Colonic mucosa (tissue), 4 donors: Measurements from ENCODE around the gene ADGRG1. TPM values are rescaled to one million over a fixed set of nuclear protein-coding genes. Genes with fewer than 3 reads are reported as not detected.

Source experiments
- DNase-seq: peaks from one replicate; pipeline ENCODE4 v3.0.0-alpha.2; 2020
- H3K27ac ChIP-seq: fragments of 200-600 bp; one replicate; pipeline ENCODE4 v1.8.0; 2021
- H3K27me3 ChIP-seq: fragments of 200-600 bp; one replicate; pipeline ENCODE4 v1.8.0; 2021
- H3K36me3 ChIP-seq: fragments of 200-600 bp; one replicate; pipeline ENCODE4 v1.8.0; 2021
- H3K4me1 ChIP-seq: fragments of 200-600 bp; one replicate; pipeline ENCODE4 v1.8.0; 2021; ENCODE audit warnings: mild to moderate bottlenecking
- H3K4me3 ChIP-seq: fragments of 200-600 bp; one replicate; pipeline ENCODE4 v1.8.0; 2021
- H3K9ac ChIP-seq, 2 donors: one replicate each; pipeline ENCODE4 v1.7.0; 2013; ENCODE audit warnings: control low read depth in 2 of 2, low read depth in 2 of 2, low read length in 2 of 2
- H3K9me3 ChIP-seq: fragments of 200-600 bp; one replicate; pipeline ENCODE4 v1.8.0; 2021
- intact Hi-C: fragments of 100-400 bp; cut with DNase I; formaldehyde crosslinking; loops from one replicate; pipeline ENCODE4 v1.14.1; 2022
- total RNA-seq, 2 donors: library from RNA; stranded (reverse); fragmentation: NEBNext Ultra II Directional in 1 of 2; extraction: Animal tissue kit (Norgen Biotek cat#: 25700) in 1 of 2; gene quantifications; one replicate each; pipeline ENCODE4 v1.2.1, GENCODE V29; 2021
- TF ChIP-seq, protein P1 (sequence below): fragments of 200-600 bp; IDR thresholded peaks from one replicate; pipeline ENCODE4 v1.8.0; 2022; ENCODE audit warnings: antibody characterized with exemption, mild to moderate bottlenecking
- donor health status: healthy.
- donor health status: DM: no; HTN: no; CAD: no.
- donor health status: DM: no; HTN: no; CAD: no.

ADGRG1 gene
- total RNA-seq, 2 donors from 2014 or later, result 68.9 to 126 TPM

DNA sequence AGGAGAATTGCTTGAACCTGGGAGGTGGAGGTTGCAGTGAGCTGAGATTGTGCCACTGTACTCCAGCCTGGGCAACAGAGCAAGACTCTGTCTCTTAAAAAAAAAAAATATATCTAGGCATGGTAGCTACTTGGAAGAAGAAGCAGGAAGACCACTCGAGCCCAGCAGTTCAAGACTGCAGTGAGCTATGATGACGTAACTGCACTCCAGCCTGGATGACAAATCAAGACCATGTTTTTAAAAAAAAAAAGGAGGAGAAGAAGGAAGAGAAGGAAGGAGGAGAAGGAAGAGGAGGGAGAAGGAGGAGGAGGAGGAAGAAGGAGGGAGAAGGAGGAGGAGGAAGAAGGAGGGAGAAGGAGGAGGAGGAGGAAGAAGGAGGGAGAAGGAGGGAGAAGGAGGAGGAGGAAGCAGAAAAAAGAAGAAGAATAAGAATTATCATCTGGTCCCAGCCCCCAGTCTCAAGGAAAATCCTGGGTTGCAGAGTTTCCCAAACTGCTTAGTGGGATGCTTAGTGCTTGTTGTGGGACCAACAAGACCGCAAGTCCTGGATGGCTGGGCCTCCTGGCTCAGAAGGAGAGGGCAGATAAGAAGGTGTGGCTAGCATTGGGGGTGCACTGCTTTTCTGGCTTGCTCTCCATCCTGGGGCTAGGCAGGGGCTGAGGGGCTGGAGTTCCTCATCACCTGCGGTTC lies 62.5 kb downstream of the ADGRG1 start:
- TF ChIP-seq, protein P1, sequence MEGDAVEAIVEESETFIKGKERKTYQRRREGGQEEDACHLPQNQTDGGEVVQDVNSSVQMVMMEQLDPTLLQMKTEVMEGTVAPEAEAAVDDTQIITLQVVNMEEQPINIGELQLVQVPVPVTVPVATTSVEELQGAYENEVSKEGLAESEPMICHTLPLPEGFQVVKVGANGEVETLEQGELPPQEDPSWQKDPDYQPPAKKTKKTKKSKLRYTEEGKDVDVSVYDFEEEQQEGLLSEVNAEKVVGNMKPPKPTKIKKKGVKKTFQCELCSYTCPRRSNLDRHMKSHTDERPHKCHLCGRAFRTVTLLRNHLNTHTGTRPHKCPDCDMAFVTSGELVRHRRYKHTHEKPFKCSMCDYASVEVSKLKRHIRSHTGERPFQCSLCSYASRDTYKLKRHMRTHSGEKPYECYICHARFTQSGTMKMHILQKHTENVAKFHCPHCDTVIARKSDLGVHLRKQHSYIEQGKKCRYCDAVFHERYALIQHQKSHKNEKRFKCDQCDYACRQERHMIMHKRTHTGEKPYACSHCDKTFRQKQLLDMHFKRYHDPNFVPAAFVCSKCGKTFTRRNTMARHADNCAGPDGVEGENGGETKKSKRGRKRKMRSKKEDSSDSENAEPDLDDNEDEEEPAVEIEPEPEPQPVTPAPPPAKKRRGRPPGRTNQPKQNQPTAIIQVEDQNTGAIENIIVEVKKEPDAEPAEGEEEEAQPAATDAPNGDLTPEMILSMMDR, result no peak
- Histone ChIP-seq H3K9ac (no peak overlapping the region), H3K27ac (no peak overlapping the region), H3K4me1 (no peaks in the 10 kb centered on the region), H3K4me3 (no peak overlapping the region), H3K36me3 (no peaks in the 10 kb centered on the region), H3K27me3 (no peaks in the 10 kb centered on the region), H3K9me3 (no peaks in the 10 kb centered on the region)
- DNase-seq, result no peak
- intact Hi-C loops, result no loop called here

DNA sequence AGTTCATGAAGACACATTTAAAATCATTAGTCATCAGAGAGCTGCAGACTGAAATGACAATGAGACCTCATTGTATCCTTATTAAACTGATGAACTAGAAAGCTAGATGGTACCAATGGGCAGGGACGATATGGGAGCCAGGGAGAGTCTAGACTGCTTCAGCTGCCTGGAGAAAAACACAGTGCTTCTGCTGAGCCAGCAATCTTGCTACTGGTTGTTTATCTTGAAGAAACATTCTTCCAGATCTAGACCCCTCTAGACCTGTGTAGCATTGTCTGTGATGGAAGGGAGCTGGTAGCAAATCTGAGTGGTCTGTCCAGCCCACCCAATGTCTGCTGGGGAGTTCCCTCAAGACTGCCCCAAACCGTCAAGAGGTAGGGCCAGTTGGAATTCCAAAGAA lies 64.2 kb downstream of the ADGRG1 start:
- TF ChIP-seq, protein P1, result no peak
- intact Hi-C loops, result no loop called here
- Histone ChIP-seq H3K4me1 (no peaks in the 10 kb centered on the region), H3K36me3 (no peaks in the 10 kb centered on the region), H3K9ac (no peak overlapping the region), H3K9me3 (no peaks in the 10 kb centered on the region), H3K4me3 (no peak overlapping the region), H3K27ac (no peak overlapping the region), H3K27me3 (no peaks in the 10 kb centered on the region)
- no peak for DNase-seq

GRCh38 chr16:57693550-57693949 lies 65.1 kb downstream of the ADGRG1 start:
- intact Hi-C loops, result no loop called here
- TF ChIP-seq, protein P1, result no peak
- Histone ChIP-seq H3K9me3 (no peaks in the 10 kb centered on the region), H3K4me3 (no peak overlapping the region), H3K27ac (no peak overlapping the region), H3K4me1 (no peaks in the 10 kb centered on the region), H3K27me3 (no peaks in the 10 kb centered on the region), H3K36me3 (no peaks in the 10 kb centered on the region), H3K9ac (no peak overlapping the region)
- no peak for DNase-seq

- Histone ChIP-seq H3K9me3 (no peaks in the 10 kb centered on the region), H3K4me1 (no peaks in the 10 kb centered on the region), H3K9ac (no peak overlapping the region), H3K27me3 (no peaks in the 10 kb centered on the region), H3K27ac (no peak overlapping the region), H3K4me3 (no peak overlapping the region), H3K36me3 (no peaks in the 10 kb centered on the region)
- intact Hi-C loops, result no loop called here
- TF ChIP-seq, protein P1, result no peak
- no peak for DNase-seq
Observed at GRCh38 chr16:57694231-57694724, 65.8 kb downstream of the ADGRG1 start.

- DNase-seq, result peak; percentile 36
- no peak within 1 kb of the TSS for H3K9ac ChIP-seq
Observed at GRCh38 chr16:57694725-57695679, 66.6 kb downstream of the ADGRG1 start, which contains the start of gene DRC7. TSS of gene DRC7 (plus strand) at chr16:57694806. CDS start at chr16:57697950, 3,144 bp downstream.

More at GRCh38 chr16:57694725-57695679, 66.6 kb downstream of the ADGRG1 start, which contains the start of gene DRC7:
- no peaks in the 10 kb centered on the region for H3K4me1 ChIP-seq
- no peaks in the 10 kb centered on the region for H3K27me3 ChIP-seq
- no peak within 1 kb of the TSS for H3K4me3 ChIP-seq
- H3K27ac ChIP-seq, result no peak within 1 kb of the TSS
- no peaks in the 10 kb centered on the region for H3K36me3 ChIP-seq
- no peaks in the 10 kb centered on the region for H3K9me3 ChIP-seq
- TF ChIP-seq, protein P1, result no peak
- intact Hi-C loops, result no loop called here
